HG03139 (cell line): ENCODE results near the gene MPND.
"Not testable (repeated sequence)": the region's sequence is repeated elsewhere in the genome, so short reads cannot be mapped to it uniquely, and the experiment has no call there.

Source experiments
- ATAC-seq: cut with Tn5 transposase; IDR thresholded peaks from one replicate; pipeline ENCODE4 v1.9.1; 2021; ENCODE audit not compliant: unreplicated experiment

MPND gene

DNA sequence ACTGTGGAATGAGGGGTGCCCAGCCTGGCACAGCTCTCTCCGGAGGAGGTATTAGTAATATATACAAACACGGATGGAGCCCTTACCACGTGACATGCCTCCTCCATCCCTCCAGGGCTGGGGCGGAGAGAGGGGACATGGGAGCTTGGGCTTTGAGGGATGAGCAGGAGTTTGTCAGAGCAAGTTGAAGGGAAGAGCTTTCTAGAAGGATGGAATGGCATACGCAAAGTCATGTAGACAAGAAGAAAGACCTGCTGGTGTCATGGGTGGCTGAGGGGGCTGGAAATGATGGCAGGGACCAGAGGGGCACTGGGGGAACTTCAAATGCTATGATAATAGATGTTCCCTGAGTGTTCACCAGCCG, 2.6 kb downstream of the MPND start:
- ATAC-seq = no peak

- no peak for ATAC-seq
Measured at GRCh38 chr19:4347521-4347920, 4.2 kb downstream of the MPND start.

- ATAC-seq = not testable (repeated sequence)
Measured at GRCh38 chr19:4349225-4349624, 5.9 kb downstream of the MPND start.

DNA sequence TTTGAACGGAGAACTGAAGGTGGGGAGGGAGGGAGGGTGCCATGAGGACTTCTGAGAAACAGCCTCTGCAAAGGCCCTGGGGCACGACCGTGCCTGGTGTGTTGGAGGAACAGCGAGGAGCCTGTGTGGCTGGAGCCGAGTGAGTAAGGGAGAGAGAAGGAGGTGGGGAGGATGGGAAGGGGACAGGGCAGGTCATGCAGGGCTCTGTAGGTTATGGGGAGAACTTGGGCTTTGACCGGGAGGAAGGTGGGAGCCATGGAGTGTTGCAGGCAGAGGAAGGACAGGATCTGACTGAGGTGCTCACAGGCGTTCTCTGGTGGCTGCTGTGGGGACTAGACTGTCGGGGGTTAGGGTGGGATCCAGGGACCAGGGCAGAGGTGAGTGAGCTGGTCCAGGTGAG, 6.7 kb downstream of the MPND start:
- no peak for ATAC-seq

DNA sequence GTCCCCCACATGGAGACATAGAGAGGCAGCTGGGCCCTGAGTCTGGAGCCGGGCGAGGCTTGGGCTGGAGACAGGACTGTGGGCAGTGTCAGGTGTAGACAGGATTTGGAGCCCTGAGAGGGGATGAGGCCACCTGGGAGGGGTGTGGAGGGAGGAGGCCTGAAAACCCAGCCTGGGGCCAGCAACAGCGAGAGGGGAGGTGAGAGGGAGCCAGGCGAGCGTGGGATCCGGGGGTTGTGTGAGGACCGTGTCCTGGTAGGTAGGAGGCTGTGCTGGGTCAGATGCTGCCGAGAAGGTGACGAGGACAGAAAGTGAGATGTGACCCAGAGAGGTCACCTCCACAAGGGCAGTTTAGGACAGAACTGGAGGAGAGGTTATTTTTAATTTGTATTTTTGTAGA, 7.4 kb downstream of the MPND start:
- no peak for ATAC-seq

- ATAC-seq = no peak
Measured at GRCh38 chr19:4352701-4353121, 9.3 kb downstream of the MPND start.

DNA sequence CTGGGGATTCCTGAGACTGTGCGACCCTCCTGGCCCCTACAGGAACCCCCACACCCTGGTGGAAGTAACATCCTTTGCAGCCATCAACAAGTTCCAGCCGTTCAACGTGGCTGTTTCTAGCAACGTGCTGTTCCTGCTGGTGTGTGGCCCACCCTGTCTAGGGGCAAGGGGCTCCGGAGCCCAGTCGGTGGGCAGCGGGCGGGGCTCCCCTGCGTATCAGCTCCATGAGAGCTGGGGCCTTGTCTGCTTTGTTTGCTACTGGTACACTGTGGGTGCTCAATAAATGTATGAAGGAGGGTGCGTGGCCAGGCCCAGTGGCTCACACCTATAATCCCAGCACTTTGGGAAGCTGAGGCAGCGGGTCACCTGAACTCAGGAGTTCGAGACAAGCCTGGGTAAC, 10.9 kb downstream of the MPND start:
- ATAC-seq = no peak

DNA sequence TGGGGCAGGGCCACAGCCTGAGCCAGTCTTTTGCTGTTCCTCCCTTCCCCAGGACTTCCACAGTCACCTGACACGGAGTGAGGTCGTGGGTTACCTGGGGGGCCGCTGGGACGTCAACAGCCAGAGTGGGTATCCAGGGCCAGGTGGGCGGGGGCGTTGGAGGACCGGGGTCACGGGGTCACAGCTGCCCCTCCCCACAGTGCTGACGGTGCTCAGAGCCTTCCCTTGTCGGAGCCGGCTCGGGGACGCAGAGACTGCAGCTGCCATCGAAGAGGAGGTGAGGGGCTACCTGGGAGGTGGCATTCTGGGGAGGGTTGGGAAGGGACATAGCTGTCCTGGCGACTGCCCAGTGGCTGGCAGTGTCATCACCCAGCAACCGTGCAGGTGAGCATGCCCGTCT, 11.5 kb downstream of the MPND start:
- no peak for ATAC-seq

GRCh38 chr19:4357095-4357797, 13.9 kb downstream of the MPND start:
- ATAC-seq = no peak

DNA sequence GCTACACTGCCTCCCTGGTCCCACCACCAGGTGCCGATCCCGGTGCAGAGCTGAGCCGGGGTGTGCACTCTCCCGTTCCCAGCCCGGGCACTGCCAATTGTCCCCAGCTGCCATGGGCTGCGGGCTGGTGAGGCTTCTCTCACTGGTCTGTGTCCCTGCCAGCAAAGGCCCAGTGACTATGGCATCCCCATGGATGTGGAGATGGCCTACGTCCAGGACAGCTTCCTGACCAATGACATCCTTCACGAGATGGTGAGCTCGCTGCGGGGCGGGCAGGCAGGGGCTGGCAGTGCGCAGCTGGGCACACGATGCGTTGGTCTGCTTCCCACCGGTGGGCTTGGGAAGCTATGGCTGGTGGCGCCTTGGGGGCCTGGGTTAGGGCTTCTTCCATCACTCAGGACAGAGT, 14.6 kb downstream of the MPND start:
- ATAC-seq = no peak

GRCh38 chr19:4358709-4359626, 15.6 kb downstream of the MPND start:
- no peak for ATAC-seq

DNA sequence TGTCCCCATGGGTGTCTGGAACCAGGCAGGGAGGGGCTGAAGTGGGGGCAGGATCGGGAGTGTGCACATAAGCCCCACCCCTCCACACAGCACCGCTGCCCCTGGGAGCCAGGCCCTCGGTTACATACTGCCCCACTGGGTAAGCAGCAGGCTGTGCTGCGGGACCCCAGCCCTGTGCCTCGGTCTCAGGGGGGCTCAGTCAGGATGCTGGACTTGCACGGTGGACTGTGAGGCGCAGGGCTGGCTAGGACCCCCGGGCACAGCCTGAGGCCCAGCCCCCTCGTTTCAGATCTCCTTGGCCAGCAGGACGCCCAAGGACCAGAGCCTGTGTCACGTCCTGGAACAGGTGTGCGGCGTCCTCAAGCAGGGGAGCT, 16.3 kb downstream of the MPND start:
- ATAC-seq = no peak

DNA sequence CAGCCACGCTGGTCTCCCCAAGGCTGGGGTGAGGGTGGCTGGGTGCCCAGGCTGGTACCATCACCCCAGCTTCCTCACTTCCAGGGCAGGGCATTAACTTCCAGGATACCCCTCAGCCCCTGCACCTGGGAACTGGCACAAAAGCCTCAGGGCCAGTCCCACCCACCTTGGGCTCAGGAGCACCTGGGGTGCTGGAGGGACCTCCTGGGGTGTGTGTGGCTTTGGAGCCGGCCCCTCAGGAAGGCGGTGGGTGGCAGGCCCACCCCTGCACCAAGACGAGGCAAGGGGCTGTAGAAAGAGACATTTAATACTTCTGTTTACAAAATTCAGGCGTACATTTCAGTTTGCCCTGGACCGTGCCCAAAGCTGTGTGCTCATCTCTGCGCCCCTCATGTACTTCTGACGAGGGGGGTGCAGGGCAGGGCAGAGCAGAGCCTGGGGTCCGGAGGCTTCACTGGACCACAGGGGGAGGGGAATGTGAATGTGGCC, 16.8 kb downstream of the MPND start:
- ATAC-seq = no peak

GRCh38 chr19:4360641-4361151, 17.3 kb downstream of the MPND start:
- ATAC-seq = no peak

DNA sequence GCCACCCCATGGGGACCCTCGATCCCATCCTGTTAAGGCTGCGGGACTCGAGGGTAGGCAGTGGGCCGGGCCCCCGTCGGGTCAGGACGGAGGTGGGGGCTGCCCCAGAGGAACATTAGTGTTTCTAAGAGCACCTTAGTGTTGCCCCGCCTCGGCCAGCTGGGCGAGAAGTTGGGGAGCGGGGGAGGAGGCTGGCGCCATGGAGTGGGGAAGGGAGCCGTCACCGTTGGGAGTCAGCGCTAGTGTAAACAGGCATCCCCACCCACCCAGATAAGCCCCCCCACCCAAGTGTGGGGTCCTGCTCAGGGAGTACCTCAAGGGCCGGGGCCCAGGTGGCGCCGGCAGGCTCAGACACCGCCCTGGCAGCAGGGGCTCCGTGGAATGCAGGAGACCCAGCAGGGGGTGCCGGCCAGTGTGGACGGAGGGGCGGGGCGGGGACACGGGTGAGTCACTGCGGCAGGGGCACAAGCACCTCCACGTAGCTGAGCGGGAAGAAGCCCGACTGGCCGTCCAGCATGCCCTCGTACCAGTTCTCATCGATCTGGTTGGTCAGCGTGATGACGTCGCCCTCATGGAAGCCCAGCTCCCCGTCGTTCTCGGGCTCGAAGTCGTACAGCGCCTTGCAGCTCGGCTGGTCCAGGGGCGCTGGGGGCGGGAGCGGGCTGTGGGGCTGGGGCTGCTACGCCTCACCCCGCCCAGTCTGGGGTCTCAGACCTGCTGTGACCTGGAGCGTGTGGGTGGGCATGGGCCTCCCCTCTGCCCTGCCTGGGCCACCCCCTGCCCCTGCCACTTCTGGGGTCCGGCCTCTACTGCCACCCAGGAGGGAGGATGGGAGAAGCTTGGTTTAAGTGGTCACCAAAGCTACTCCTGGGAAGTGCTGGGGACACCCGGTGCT, 18.0 kb downstream of the MPND start:
- ATAC-seq = no peak

GRCh38 chr19:4362101-4362828, 18.9 kb downstream of the MPND start:
- no peak for ATAC-seq

DNA sequence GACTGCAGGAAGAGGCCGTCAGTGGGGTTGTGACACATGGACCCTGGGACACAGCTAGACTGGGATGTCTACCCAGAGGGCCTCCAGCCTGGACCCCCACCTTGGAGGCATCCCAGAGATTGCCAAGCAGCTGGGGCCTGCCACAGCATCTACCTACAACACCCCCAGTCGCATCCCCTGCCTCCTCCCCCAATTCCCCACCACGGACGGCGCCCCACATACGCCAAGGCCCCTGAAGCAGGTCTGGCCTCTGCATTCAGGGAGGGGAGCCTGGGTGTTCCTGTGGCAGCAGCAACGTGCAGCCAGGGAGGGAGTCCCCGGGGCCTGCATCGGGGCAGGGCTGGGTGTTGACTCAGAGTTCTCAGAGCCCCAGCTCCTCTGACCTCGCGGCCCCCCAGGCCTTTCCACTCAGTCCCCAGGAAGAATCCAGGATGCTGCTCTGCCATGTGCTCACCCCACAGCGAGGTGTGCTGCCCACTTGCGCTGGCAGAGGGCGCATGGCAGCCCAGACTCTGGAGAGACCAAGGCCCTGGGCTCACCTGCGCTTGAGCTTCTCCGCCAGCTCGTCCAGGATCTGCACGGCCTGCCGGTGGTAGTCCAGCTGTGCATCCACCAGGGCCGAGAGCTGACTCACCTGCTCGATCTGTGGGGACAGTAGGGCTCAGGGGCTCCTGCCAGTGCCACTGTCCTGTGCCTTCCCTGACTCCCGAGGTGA, 19.6 kb downstream of the MPND start:
- no peak for ATAC-seq

- no peak for ATAC-seq
Measured at GRCh38 chr19:4363571-4364304, 20.4 kb downstream of the MPND start.

GRCh38 chr19:4365341-4365740, 22.0 kb downstream of the MPND start:
- no peak for ATAC-seq
